Astrocyte (in vitro differentiated cells and primary cell): ENCODE data around the gene MUC4. TPM values are rescaled to one million over a fixed set of nuclear protein-coding genes. Genes with fewer than 3 reads are reported as not detected.
"Not testable (repeated sequence)": the region's sequence is repeated elsewhere in the genome, so short reads cannot be mapped to it uniquely, and the experiment has no call there.

Experiments used
- DNase-seq: peaks from one replicate; pipeline ENCODE4 v3.0.0-alpha.2; 2010; ENCODE audit warnings: low read depth
- FAIRE-seq: peaks from 2 replicates; lab custom pipeline; 2011; peaks lifted over from hg19 to GRCh38; lab: Jason Lieb, UNC
- H2AFZ ChIP-seq: 2 replicates; pipeline ENCODE4 v1.6.0; 2012; ENCODE audit warnings: low read depth, low read length, inconsistent platforms
- H3K27ac ChIP-seq: 2 replicates; pipeline ENCODE4 v1.5.1; 2011; ENCODE audit warnings: low read depth, low read length, inconsistent platforms
- H3K27me3 ChIP-seq: 2 replicates; pipeline ENCODE4 v1.6.0; 2011; ENCODE audit warnings: low read length, inconsistent platforms; ENCODE audit not compliant: insufficient read depth
- H3K36me3 ChIP-seq: 2 replicates; pipeline ENCODE4 v1.5.1; 2011; ENCODE audit warnings: low read length, inconsistent platforms; ENCODE audit not compliant: insufficient read depth
- H3K4me1 ChIP-seq: 2 replicates; pipeline ENCODE4 v1.5.1; 2011; ENCODE audit warnings: low read length, inconsistent platforms; ENCODE audit not compliant: insufficient read depth
- H3K4me2 ChIP-seq: 2 replicates; pipeline ENCODE4 v1.6.0; 2012; ENCODE audit warnings: low read length, inconsistent platforms
- H3K4me3 ChIP-seq: 2 replicates; pipeline ENCODE4 v1.5.1; 2011; ENCODE audit warnings: low read depth, mild to moderate bottlenecking, low read length, inconsistent platforms; ENCODE audit not compliant: insufficient read depth
- H3K79me2 ChIP-seq: 2 replicates; pipeline ENCODE4 v1.6.0; 2012; ENCODE audit warnings: mild to moderate bottlenecking, low read length, inconsistent platforms; ENCODE audit not compliant: insufficient read depth
- H3K9ac ChIP-seq: 2 replicates; pipeline ENCODE4 v1.6.0; 2012; ENCODE audit warnings: mild to moderate bottlenecking, low read length, inconsistent platforms
- H3K9me3 ChIP-seq: 2 replicates; pipeline ENCODE4 v1.5.1; 2012; ENCODE audit warnings: low read depth, mild to moderate bottlenecking, low read length, inconsistent platforms; ENCODE audit not compliant: insufficient read depth
- H4K20me1 ChIP-seq: 2 replicates; pipeline ENCODE4 v1.6.0; 2012; ENCODE audit warnings: low read length, inconsistent platforms; ENCODE audit not compliant: insufficient read depth
- H3K27ac Mint-ChIP-seq: one replicate; pipeline ENCODE4 v1.8.0; 2021; ENCODE audit warnings: mild to moderate bottlenecking, mixed read lengths; ENCODE audit not compliant: unreplicated experiment
- H3K27me3 Mint-ChIP-seq: one replicate; pipeline ENCODE4 v1.8.0; 2021; ENCODE audit warnings: low read depth, mixed read lengths; ENCODE audit not compliant: unreplicated experiment
- H3K36me3 Mint-ChIP-seq: one replicate; pipeline ENCODE4 v1.8.0; 2021; ENCODE audit warnings: low read depth, mixed read lengths; ENCODE audit not compliant: unreplicated experiment
- H3K4me1 Mint-ChIP-seq: one replicate; pipeline ENCODE4 v1.8.0; 2021; ENCODE audit warnings: low read depth, mixed read lengths; ENCODE audit not compliant: unreplicated experiment
- H3K4me3 Mint-ChIP-seq: one replicate; pipeline ENCODE4 v1.8.0; 2021; ENCODE audit warnings: mild to moderate bottlenecking, moderate library complexity, mixed read lengths; ENCODE audit not compliant: unreplicated experiment
- H3K9me3 Mint-ChIP-seq: one replicate; pipeline ENCODE4 v1.8.0; 2021; ENCODE audit warnings: mild to moderate bottlenecking, mixed read lengths; ENCODE audit not compliant: unreplicated experiment
- CTCF ChIP-seq: IDR thresholded peaks from 2 replicates; pipeline ENCODE4 v1.5.1; 2011; ENCODE audit warnings: low read depth, mild to moderate bottlenecking, inconsistent platforms, low read length, moderate library complexity; ENCODE audit not compliant: insufficient read depth
- EZH2 ChIP-seq: IDR thresholded peaks from 2 replicates; pipeline ENCODE4 v1.6.1; 2012; ENCODE audit warnings: mild to moderate bottlenecking, low read length, inconsistent platforms; ENCODE audit not compliant: insufficient read depth
- total RNA-seq: library from RNA; stranded (reverse); gene quantifications from 2 replicates; pipeline ENCODE4 v1.2.1, GENCODE V29; 2021

Gene MUC4
- total RNA-seq, 1 donor from 2014 or later = 0.05 TPM

GRCh38 chr3:195731356-195731905, 80.3 kb downstream of the MUC4 start:
- FAIRE-seq (no peak), DNase-seq (no peak)
- TF ChIP-seq CTCF (no peak), EZH2 (no peak)
- no peaks in the 10 kb centered on the region for H4K20me1 ChIP-seq
- no peaks in the 10 kb centered on the region for H3K9me3 Mint-ChIP-seq
- no peak overlapping the region for H3K27ac Mint-ChIP-seq
- H3K9me3 ChIP-seq = no peaks in the 10 kb centered on the region
- H3K4me1 Mint-ChIP-seq = no peaks in the 10 kb centered on the region
- H3K79me2 ChIP-seq = no peaks in the 10 kb centered on the region
- H3K27ac ChIP-seq = no peak overlapping the region
- peaks cover 3% of the 10 kb centered on the region for H3K27me3 ChIP-seq
- H3K9ac ChIP-seq = no peak overlapping the region
- no peak overlapping the region for H3K4me3 Mint-ChIP-seq
- H3K4me2 ChIP-seq = no peak overlapping the region
- H3K4me1 ChIP-seq = no peaks in the 10 kb centered on the region
- no peak overlapping the region for H2AFZ ChIP-seq
- peaks cover 50% of the 10 kb centered on the region for H3K27me3 Mint-ChIP-seq
- no peaks in the 10 kb centered on the region for H3K36me3 Mint-ChIP-seq
- no peak overlapping the region for H3K4me3 ChIP-seq
- H3K36me3 ChIP-seq = no peaks in the 10 kb centered on the region

- H3K27me3 ChIP-seq = no peaks in the 10 kb centered on the region
- no peak overlapping the region for H3K4me3 ChIP-seq
- no peaks in the 10 kb centered on the region for H3K36me3 ChIP-seq
- H3K27me3 Mint-ChIP-seq = peaks cover 41% of the 10 kb centered on the region
- no peak overlapping the region for H3K27ac Mint-ChIP-seq
- H3K36me3 Mint-ChIP-seq = no peaks in the 10 kb centered on the region
- H3K9me3 Mint-ChIP-seq = no peaks in the 10 kb centered on the region
- H3K27ac ChIP-seq = no peak overlapping the region
- H3K4me3 Mint-ChIP-seq = no peak overlapping the region
- FAIRE-seq (no peak), DNase-seq (no peak)
- H3K4me1 ChIP-seq = no peaks in the 10 kb centered on the region
- H2AFZ ChIP-seq = no peak overlapping the region
- no peaks in the 10 kb centered on the region for H3K79me2 ChIP-seq
- H3K4me2 ChIP-seq = no peak overlapping the region
- H3K9ac ChIP-seq = no peak overlapping the region
- TF ChIP-seq EZH2 = no peak
- H3K9me3 ChIP-seq = no peaks in the 10 kb centered on the region
- no peaks in the 10 kb centered on the region for H3K4me1 Mint-ChIP-seq
- H4K20me1 ChIP-seq = no peaks in the 10 kb centered on the region
Observed at GRCh38 chr3:195729476-195730251, 82.1 kb downstream of the MUC4 start.

- H3K79me2 ChIP-seq, H3K4me3 ChIP-seq, FAIRE-seq, H3K27ac Mint-ChIP-seq, H3K4me1 ChIP-seq, H3K4me2 ChIP-seq, H3K27ac ChIP-seq, H3K9me3 ChIP-seq, H2AFZ ChIP-seq, H3K36me3 Mint-ChIP-seq, H3K9me3 Mint-ChIP-seq, H3K27me3 ChIP-seq, H3K36me3 ChIP-seq, H3K4me1 Mint-ChIP-seq, H3K4me3 Mint-ChIP-seq, H4K20me1 ChIP-seq, DNase-seq, H3K9ac ChIP-seq: not testable (repeated sequence)
- peaks cover 41% of the 10 kb centered on the region for H3K27me3 Mint-ChIP-seq
Observed at GRCh38 chr3:195728789-195729188, 82.9 kb downstream of the MUC4 start.
